Measurements from ENCODE around the gene AIDA.

Gene AIDA

GRCh38 chr1:222652676-222653075 is 59.6 kb downstream of the AIDA start:
- DNase-seq (ENCODE audit: low read depth), result no peak

- DNase-seq (ENCODE audit: low read depth), result no peak
Observed at GRCh38 chr1:222644636-222644980, 67.7 kb downstream of the AIDA start.

- peak; percentile 94 for DNase-seq (ENCODE audit: low read depth)
Observed at GRCh38 chr1:222643938-222644635, 68.2 kb downstream of the AIDA start.

- DNase-seq (ENCODE audit: low read depth), result no peak
Observed at GRCh38 chr1:222643606-222643937, 68.7 kb downstream of the AIDA start.

- DNase-seq (ENCODE audit: low read depth), result no peak
Observed at GRCh38 chr1:222642468-222642867, 69.8 kb downstream of the AIDA start.

GRCh38 chr1:222641269-222641948 is 70.9 kb downstream of the AIDA start:
- DNase-seq (ENCODE audit: low read depth), result no peak

GRCh38 chr1:222634180-222635013 is 77.9 kb downstream of the AIDA start:
- DNase-seq (ENCODE audit: low read depth), result peak; percentile 2

GRCh38 chr1:222632749-222633148 is 79.5 kb downstream of the AIDA start:
- no peak for DNase-seq (ENCODE audit: low read depth)

- no peak for DNase-seq (ENCODE audit: low read depth)
Observed at GRCh38 chr1:222631611-222632208, 80.6 kb downstream of the AIDA start.

GRCh38 chr1:222629921-222630535 is 82.3 kb downstream of the AIDA start:
- no peak for DNase-seq (ENCODE audit: low read depth)

- no peak for DNase-seq (ENCODE audit: low read depth)
Observed at GRCh38 chr1:222627232-222627631, 85.1 kb downstream of the AIDA start.

- no peak for DNase-seq (ENCODE audit: low read depth)
Observed at GRCh38 chr1:222624214-222624613, 88.1 kb downstream of the AIDA start.

- no peak for DNase-seq (ENCODE audit: low read depth)
Observed at GRCh38 chr1:222623458-222623857, 88.8 kb downstream of the AIDA start.

- no peak for DNase-seq (ENCODE audit: low read depth)
Observed at GRCh38 chr1:222622765-222623164, 89.5 kb downstream of the AIDA start.

GRCh38 chr1:222620566-222620965 is 91.7 kb downstream of the AIDA start:
- no peak for DNase-seq (ENCODE audit: low read depth)

GRCh38 chr1:222618880-222619596 is 93.3 kb downstream of the AIDA start:
- DNase-seq (ENCODE audit: low read depth), result no peak
